NOMO-1 (cell line): Measurements from ENCODE around the gene SNUPN.
A peak's percentile ranks its signal among the peaks of the same experiment; 100 is the strongest.

Source experiments
- DNase-seq, 2 experiments: peaks; one replicate each; lab custom pipeline; 2025; ENCODE audit not compliant: unreplicated experiment in 2 of 2; lab: John Stamatoyannopoulos, UW

Gene SNUPN

GRCh38 chr15:75654201-75654907 is 28.8 kb upstream of the SNUPN start:
- no peak for DNase-seq

DNA sequence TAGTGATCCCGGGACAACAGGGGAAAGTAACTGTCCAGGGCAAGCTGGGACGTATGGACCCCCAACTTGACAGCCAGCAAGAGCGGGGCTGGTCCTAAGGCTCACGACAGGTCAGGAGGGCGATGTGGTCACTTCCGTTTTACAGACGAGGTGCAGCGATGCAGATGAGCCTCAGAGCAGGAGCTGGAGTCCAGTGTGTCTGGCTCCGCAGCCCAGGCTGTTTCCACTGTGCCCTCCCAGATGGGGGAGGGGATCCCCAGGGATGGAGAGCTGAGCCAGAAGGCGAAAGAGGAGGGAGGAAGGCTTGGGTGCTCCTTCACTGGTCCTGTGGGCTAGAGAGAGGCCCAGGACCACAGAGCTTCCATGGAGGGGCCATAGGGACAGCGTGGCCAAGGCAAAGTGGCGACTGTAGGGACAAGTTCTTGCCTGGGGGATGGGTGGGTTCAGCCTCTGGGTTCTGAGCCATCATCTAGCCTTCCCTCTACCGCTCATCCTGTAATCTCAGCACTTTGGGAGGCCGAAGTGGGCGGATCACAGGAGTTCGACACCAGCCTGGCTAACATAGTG is 27.9 kb upstream of the SNUPN start:
- no peak for DNase-seq

DNA sequence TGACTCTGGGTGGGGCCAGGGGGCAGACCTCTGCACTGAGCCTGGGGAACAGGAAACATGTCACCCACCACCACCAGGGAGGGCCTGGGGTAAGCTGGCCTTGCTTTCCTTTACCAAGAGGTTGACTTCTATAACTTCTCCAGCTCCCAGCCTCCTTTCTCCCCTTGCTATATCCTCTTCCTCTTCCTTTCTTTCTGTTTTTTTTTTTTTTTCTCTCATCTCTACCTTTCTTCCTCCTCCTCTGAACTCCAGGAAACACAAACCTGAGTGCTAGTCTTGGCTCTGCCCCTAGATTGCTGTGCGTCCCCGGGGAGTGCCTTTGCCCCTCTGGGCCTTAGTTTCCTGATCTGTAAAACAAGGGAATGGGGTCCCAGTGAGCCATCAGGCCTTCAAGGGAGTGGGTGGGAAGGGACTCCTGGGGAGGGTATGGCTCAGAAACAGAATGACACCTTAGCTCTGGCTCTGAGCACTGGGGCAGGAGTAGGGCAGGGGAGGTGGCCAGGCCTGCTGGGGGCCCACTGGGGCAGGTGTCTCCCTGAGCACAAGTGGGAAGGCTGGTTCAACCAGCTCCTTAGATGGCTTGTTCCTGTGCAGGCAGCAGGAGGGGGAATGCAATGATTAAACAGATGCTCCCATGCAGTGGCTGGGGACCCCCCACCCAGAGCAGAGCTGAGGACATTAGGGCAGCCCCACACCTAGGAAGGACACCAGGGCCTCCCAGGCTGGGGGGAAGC is 26.5 kb upstream of the SNUPN start:
- no peak for DNase-seq

- no peak for DNase-seq
Observed at GRCh38 chr15:75650908-75651809, 25.6 kb upstream of the SNUPN start.

DNA sequence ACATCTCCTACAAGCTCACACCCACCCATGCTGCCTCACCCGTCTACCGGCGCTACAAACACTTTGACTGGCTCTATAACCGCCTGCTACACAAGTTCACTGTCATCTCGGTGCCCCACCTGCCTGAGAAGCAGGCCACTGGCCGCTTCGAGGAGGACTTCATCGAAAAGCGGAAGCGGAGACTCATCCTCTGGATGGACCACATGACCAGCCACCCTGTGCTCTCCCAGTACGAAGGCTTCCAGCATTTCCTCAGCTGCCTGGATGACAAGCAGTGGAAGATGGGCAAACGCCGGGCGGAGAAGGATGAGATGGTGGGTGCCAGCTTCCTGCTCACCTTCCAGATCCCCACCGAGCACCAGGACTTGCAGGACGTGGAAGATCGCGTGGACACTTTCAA is 24.3 kb upstream of the SNUPN start:
- DNase-seq, result no peak

DNA sequence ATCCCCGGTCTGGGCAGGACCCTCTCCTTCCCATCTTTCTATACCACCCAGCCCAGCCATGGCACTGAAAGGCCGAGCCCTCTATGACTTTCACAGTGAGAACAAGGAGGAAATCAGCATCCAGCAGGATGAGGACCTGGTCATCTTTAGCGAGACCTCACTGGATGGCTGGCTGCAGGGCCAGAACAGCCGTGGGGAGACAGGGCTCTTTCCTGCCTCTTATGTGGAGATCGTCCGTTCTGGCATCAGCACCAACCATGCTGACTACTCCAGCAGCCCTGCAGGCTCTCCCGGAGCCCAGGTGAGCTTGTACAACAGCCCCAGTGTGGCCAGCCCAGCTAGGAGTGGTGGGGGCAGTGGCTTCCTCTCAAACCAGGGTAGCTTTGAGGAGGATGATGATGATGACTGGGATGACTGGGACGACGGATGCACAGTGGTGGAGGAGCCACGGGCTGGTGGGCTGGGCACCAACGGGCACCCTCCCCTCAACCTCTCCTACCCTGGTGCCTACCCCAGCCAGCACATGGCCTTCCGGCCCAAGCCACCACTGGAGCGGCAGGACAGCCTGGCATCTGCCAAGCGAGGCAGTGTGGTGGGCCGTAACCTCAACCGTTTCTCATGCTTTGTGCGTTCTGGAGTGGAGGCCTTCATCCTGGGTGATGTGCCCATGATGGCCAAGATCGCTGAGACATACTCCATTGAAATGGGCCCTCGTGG is 23.7 kb upstream of the SNUPN start:
- no peak for DNase-seq

DNA sequence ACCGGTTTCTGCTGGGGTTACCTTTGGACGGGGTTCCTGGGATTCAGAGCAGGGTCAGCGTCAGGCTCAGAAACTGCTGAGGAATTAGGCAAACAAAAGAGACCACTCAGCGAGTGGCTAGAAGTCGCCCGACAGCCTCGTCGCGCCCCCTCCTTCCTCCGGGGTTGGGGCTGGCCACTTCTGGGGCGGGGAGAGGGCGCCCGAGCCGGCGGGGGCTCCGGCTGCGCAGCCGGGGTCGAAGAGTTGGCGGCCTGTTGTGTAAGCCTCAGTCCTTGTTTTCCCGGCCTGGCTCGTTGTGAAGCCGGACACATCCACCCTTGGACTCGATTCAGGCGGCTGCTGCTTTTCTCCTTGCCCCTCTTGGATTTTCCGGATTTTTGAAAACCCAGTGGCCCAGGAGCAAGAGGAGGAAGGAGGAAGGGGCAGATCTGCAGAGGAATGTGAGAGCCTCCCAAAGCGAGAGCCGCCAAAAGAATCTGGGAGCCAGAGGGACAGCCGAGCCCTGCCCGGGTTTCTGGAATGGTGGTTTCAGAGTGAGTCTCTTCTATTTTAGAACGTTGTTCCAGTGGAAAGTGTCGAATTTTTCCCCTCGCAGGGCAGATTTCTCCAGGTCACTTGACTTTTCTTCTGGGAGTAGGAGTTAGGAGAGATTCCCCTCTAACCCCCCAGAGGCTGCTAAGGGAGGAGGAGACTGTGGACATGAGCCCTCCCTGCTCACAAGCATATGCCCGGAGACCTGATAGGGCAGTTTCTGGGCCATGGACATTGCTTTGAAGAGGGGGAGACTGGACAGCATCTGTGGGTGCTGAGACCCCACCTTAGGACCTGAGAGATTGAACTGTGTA is 22.9 kb upstream of the SNUPN start:
- DNase-seq, result no peak

DNA sequence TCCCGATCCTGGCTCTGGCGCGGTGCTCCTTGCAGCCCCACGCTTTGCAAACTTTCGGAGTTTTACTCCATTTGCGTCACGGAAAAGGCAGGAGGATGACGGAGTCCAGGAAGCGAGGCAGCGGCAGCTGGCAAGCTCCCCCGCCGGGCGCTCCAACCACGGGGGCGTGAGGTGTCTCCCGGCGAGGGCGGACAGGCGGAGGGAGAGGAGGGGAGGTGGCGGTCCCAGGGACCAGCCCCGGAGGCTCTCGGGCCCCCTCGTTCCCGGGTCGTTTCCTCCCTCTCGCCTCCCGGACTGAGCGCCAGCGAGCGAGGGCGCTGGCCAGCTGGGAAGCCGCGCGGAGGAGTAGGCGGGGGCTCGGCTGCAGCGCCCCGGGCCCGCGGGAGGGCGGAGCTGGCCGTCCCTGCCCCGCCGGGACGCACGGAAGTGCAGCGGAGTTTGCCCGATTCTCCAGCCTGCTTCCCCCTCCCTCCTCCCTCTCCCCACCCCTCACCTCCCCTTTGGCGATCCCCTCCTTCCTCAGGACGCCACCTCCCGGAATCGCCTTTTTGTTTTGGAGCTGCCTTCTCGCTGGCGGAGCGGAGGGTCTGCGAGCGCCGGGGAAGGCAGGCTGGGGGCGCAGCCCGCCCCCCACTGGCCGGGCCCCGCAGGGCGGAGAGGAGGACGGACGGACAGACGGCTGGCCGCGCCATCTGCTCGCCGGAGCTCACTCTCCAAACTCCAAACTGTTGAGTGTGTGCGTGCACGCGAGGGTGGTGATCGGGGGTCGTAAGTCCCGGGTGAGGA is 22.0 kb upstream of the SNUPN start, which contains the start of gene SNX33:
SNX33 (plus strand) TSS at position 543 of the 786 bp plus-strand sequence. CDS start 1,191 bp downstream, outside the sequence.
- peak; percentile 29 to 54 for DNase-seq

- no peak for DNase-seq
Observed at GRCh38 chr15:75646944-75647364, 21.4 kb upstream of the SNUPN start.

DNA sequence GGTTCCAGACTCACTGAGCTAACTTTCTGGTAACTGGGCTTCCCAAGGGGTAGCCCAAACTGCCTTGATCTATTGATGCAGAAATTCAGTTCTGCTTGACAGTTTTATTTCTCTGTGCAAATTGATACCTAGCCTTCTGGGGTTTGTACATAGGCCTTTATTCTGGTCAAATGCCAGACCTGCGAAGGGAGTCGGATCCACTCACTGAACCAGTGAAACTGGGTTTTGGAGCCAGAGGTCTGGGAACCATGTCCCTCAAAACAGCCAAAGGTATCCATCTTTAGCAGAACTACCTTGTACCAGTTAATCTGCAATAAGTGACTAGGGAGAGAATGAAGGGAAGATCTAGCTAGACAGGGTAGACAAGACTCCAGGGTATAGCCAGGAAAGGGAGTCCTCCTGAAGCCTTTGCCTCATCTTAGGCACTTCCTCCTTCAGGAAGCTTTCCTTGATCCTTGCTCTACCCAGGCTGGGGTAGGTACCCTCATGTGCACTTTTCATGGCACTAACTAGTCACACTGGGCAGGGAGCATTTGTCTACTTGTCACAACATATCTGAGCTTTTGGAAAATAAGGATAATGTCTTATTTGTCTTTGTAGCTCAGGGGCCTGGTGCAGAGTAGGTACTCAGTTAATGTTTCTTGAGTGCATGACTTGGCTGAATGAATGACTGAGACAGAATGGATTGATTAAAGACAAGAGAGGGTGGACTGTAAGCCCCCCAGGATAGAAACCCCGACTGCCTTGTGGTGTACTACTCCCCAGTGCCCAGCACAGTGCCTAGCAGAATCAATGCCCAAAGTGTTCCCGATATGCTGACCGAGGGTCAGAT is 20.8 kb upstream of the SNUPN start:
- DNase-seq, result no peak

GRCh38 chr15:75644376-75644775 is 18.9 kb upstream of the SNUPN start:
- DNase-seq, result no peak

- no peak for DNase-seq
Observed at GRCh38 chr15:75641603-75642002, 16.1 kb upstream of the SNUPN start.

- no peak for DNase-seq
Observed at GRCh38 chr15:75641179-75641503, 15.6 kb upstream of the SNUPN start.

DNA sequence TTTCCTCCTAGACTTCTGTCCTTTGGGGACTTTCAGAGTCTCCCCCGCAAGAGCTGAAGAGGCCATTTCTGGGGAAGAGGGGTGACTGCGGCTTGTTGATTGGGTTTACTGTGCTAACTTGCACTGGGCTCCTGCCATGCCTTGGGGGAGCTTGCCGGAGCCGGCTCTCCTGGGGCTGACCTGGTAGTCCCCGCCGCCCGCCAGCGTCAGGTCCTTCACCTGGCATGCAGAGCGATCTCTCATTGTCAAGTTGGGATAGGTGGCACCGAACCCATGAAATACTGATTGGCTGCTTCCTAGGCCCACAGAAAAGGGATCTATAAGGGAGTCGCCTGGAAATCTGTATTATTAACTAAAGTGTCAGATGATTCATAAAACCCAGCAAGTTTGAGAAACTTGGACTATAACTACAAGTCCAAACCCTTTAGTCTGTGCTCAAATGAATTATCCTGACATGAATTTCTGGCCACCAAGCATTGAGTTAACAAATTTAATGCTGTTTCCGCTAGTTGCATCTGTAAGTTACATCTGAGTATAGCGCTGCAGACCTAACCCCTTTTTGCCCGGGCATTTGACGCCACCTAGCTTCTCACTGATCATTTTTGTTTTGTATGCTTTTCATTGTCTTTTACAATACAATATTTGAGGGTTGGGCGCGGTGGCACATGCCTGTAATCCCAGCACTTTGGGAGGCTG is 15.1 kb upstream of the SNUPN start:
- DNase-seq, result peak; percentile 72 to 74

DNA sequence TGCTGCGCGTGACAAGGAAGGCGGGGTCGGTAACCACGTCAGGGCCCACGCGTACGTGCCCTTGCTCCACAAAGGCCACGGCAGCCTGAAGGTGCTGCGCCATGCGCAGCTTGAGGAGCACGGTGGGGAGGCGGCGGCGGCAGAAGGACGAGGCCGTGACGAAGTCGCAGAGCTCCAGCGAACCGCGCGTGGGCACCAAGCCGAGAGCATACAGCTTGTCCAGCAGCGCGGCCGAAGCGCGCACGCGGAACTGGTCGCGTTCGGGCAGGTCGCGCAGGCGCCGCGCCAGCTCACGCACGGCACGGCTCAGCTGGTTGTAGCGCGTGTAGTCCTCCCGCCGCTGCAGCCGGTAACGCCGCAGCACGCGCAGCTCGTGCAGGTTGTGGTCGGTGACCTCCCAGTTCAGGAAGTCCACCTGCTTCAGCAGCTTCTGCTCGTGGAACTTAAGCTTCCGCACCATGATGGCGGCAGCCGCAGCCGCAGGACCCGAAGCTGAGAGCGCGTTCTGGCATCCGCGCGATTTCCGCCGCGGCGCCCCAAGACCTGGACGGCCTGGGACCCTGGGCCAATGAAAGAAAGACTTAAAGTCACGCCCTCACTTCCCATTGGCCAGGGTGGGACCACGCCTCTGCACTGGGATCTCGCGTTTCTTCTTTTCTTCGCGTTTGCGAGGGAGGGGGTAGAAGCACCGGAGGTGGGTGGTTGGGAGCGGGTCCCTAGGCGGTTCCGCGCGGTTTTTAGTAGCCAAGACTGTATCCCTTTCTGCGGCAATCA is 14.4 kb upstream of the SNUPN start, which contains the start of gene IMP3:
IMP3 (minus strand) TSS at position 516 of the 774 bp plus-strand sequence; CDS start at position 460, 56 bp downstream.
- peak; percentile 97 to 98 for DNase-seq

DNA sequence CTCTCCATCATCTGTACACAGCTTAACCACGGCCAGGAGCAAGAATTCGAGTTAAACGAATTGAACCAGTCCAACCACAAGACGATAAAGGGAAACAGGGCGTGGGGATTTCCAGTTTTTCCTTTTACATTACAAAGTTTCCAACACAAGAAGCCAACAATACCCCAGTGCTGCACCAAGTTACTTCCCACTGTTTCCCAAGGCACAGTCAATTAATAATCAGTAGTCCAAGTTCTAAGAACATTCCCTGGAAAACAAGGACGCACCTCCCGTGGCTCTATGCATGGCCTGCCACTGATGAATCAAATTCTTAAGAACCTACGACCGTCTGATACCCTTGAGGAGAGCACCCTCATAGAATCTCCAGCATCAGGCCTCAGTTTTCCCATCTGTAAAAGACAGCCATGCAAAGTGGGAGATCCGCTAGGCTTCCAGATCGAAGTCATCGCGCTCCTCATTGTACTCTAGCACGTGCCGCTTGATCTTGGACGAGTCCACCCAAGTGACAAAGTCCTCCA is 13.7 kb upstream of the SNUPN start:
- peak in 1 of 2 experiments; percentile 35 for DNase-seq
